Fibroblast of skin of left biceps (primary cell): ENCODE results near the gene WWOX.

ENCODE experiments used
- DNase-seq, 2 experiments: peaks; one replicate each; pipeline ENCODE4 v3.0.0-alpha.2; 2013; ENCODE audit warnings: low read depth in 2 of 2

The WWOX gene

DNA sequence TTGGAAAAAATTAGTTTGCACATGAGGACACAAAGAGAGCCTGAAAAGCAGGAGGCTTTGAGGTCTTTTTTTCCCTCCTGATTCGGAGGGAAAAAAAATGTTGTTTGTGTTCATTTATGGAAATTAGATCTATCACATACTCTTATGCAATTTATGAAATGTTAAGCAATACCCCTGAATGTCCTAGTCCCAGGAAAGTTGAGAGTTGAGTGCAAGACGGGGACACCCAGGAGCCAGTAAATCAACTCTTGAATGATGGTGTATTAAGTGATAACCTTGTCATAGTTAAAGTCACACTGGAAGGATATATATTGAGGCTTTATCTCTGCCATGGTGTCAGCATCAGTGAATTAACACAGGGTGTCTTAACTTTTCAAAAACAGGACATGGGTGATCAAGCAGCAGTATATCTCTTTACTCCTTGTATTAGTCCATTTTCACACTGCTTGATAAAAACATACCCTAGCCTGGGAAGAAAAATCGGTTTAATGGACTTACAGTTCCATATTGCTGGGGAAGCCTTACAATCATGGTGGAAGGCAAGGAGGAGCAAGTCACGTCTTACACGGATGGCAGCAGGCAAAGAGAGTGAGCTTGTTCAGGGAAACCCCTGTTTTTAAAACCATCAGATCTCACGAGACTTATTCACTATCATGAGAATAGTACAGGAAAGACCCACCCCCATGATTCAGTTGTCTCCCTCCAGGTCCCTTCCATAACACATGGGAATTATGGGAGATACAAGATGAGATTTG is 1032.0 kb downstream of the WWOX start:
- DNase-seq: no peak

DNA sequence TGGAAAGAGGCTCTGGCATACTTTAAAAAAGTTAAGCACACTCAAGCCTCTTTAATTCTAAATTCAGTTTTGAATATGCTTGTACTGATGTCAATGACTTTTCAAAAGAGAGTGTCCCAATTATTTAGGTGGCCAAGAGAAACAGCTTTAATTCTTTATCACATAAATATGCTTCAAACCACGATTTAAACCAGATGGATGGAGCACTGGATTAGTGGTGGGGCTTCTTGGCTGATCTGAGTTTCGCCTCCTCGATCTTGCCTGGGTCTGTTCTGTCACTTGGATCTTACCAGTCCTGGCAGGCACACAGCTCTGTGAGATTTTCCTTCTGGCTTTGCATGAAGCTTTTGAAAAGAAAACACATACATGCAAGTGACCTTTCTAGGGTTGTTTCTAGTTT is 1033.2 kb downstream of the WWOX start:
- no peak for DNase-seq

- no peak for DNase-seq
Observed at GRCh38 chr16:79134300-79134699, 1034.8 kb downstream of the WWOX start.

GRCh38 chr16:79136955-79137354 is 1037.5 kb downstream of the WWOX start:
- no peak for DNase-seq

DNA sequence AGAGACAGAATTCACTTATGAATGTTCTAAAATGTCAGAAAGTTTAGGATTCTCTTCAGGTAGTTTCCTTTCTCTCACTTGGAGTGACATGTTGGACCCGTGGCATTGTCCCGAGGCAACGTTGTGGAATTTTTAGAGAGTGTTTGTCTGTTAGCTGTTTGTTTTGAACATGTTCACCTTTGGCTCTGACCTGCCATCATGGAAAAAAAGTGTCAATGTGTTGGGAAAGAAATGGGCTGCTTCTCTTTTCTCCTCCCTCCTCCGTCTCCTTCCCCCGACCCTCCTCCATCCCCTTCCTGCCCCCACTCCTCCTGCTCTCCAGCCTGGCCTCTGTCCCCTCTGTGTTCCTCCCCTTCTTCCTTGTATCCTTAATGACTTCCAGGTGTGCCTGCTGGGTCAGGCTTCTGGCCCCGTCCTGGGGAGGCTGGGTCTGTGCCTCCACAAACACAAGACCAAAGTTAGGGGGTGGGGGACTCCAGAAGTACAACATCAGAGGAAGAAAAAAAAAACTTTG is 1038.0 kb downstream of the WWOX start:
- DNase-seq: no peak

- no peak for DNase-seq
Observed at GRCh38 chr16:79139799-79140198, 1040.3 kb downstream of the WWOX start.

DNA sequence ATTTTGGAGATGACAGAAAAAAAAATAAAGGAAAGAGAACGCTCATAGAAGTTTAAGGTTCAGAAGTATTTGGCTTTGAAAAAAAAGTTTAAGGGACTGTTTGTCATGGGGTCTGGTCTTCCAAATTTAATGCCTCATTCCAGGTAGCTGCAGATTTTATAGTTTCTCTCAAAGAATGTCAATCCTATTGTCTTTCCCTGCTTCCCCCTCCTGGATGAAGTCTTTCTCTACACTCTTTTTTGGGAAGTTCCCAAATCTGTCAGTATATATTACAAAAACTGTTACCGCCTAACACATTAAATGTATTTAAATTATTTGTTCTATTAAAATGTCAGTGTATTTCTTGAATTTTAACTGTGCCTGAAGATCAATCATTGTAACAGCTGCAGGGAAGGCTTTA is 1043.6 kb downstream of the WWOX start:
- no peak for DNase-seq

- DNase-seq: no peak
Observed at GRCh38 chr16:79150151-79150550, 1050.7 kb downstream of the WWOX start.

DNA sequence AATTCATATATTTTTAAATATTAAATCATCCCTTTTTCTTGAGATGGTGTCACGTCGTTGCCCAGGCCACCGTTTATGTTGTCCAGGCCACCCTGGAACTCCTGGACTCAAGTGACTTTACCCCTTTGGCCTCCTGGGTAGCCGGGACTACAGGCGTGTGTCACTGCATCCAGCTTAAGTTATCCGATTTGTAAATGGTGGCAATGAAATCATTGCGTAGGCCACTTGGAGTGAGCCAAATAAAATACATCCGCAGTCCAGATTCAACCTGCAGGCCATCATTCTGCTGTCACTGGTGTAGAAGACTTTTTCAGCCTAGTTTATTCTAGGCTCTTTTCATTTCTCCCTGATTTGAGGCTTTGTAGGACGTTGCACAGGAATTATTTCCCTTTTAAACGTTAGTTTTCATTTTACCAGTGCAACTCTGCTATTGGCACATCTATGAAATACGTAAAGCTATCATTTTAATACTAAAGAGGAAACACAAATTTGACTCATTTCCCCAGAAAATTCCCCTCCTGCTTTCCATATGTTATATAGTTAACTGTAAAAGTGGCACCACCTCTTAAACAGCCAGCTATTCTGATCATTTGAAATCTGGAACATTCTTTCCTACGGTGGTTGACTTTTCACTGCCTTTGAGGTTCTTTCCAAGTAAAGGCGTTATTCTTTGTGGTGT is 1051.3 kb downstream of the WWOX start:
- no peak for DNase-seq

GRCh38 chr16:79154086-79154485 is 1054.6 kb downstream of the WWOX start:
- no peak for DNase-seq

DNA sequence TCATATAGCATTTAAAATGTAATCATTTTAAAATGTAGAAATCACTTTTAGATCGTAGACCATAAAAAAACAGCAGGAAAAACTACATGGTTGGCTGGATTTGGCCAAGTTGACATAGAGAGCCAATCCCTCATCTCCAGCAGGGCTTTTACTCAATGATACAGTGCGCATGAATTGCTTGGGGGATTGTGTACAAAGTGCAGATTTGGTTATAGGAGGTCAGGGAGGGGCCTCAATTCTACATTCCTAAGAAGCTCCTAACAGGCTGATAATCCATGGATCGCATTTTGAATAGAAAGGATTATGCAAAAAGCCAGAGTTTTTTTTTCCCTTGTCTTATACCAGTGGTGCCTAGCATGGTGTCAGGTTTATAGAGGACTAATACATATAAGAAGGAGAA is 1056.0 kb downstream of the WWOX start:
- no peak for DNase-seq

- DNase-seq: no peak
Observed at GRCh38 chr16:79155904-79156303, 1056.5 kb downstream of the WWOX start.

DNA sequence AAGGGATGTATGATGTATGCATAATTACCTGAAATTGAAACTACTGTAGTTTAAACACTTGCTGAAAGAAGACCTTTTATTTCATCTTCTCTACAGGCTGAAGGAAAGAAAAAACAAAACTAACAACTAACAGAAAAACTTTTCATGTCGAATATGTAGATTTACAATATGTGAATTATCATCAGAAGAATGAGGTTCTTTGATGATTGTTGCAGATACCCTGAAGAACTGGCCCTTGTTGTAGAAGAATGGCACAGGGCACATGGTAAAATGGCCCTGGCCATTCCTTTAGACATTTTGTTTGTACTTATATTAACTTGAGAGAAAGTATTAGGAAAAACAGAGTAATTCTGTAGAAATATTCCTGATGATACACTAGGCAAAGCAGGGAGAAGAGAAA is 1057.3 kb downstream of the WWOX start:
- no peak for DNase-seq

DNA sequence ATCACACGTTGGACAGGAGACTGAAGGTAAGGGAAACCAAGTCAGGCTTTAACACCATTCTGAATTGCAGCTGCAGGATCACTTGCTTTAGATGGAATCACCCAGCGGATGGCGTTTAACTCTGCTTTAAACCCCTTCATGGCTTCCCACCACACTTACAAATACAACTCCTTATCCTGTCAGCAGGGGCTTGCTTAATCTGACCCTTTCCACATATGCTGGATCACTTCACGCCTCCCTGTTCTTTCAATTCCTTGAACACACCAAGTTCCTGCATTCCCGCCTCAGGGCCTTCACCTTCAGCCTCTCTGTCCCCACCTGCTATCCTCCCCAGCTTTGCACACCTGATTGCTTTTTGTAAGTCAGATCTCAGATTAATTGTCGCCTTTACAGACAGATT is 1058.9 kb downstream of the WWOX start:
- DNase-seq: no peak

DNA sequence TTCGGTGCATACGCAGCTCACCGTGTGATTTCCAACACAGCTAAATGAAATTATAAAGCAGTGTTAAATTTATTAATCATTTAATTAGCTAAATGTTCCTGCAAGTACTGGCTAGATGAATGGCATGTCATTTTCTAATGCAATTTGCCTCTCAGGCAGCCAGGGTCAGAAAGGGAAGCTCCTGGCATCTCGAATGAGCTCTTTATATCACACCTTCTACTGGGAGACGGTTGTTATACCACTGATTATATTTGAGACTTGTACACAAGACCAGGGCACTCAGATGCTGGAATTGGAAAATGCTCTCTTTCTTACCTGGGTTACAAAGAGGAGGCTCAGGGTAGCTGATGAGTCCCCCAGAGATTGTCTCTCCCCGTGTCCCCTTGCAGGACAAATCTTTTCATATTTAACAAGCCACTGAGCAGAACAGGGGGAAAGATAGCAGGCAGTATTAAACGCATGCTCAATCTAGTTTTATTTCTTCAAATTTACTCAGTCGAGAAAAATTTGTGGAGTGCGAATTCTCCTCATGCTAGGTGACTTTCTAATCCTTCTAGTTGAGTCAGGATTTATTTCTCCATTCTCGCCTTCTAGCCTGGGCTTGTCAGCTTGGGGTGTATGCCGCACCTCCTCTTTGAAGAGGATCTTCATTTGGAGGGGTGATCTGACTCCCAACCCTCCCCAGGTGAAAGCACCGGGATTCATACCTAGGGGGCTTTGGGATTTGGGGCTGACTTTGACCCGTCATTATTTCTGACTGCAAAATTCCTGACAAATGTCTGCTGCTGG is 1060.0 kb downstream of the WWOX start:
- no peak for DNase-seq

GRCh38 chr16:79162977-79163376 is 1063.5 kb downstream of the WWOX start:
- no peak for DNase-seq

DNA sequence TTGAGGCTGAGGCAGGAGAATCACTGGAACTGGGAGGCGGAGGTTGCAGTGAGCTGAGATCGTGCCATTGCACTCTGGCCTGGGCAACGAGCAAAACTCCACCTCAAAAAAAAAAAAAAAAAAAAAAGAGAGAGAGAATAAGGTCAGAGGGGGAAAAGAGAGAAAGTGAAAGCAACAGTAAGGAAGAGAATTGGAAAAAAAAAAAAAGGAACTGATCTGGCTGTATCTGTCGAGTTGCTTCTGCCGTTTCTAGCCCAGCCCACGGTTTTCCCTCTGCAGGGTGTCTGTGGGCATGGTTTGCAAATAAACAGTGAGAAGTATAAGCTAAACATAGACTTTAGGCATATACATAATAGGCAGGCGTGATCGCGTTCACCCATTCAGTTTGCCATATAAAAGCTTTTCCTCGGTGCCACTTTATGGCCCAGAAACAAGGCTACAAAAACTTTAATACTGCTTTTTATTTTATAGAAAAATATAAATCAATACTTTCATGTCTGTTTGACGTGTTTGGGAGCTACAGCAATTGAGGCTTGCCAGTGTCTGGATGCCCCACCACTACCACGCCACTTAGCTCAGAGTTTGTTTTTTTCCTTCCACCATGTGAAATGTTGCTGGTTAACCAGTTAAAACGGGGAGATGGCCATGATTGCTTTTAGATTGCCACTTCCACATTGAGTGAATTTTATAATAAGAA is 1064.4 kb downstream of the WWOX start:
- no peak for DNase-seq

- no peak for DNase-seq
Observed at GRCh38 chr16:79164388-79164995, 1065.0 kb downstream of the WWOX start.

DNA sequence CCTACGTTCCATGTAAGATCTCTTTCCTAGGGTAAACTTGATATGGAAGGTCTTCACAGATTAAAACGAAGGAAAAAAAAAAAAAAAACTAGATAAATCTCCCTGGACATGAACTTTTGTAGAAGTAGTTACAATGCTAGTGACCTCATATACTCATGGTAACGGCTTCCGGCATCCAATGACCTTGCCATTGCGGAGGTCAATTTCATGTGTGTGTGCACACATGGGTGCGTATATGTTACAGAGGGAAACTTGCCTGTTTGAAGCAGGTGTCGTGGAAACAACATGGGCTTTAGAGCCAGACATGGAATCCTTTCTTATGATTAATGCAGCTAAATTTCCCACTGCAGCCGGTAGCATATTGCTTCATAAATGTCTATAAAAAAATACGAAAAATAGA is 1065.6 kb downstream of the WWOX start:
- DNase-seq: no peak

DNA sequence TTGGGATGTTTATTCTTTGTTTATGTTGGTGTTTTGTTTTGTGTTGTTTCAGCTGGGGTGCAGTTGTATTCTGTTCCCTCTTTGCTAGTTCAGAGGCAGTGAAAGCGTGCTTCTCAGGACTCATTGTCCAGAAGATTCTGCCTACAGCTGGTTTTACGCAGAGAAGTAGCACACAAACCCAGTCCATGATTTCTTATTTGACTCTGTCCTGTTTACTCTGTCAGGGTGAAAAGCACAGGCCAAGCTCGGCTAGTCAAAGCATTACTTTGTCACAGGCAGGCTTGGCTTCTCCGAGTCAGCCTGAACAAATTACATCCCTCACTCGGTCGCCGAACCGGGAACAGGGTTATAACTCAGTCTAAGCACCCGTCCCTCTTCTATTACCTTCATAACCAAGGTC is 1066.1 kb downstream of the WWOX start:
- DNase-seq: no peak

- DNase-seq: no peak
Observed at GRCh38 chr16:79167893-79168292, 1068.4 kb downstream of the WWOX start.

GRCh38 chr16:79168321-79168720 is 1068.9 kb downstream of the WWOX start:
- no peak for DNase-seq
